ENCODE measurements around the gene TGM2.

GRCh38 chr20:38208523-38208922, 43.5 kb upstream of the TGM2 start:
- no peak for TF ChIP-seq CTCF (IDR thresholded peaks at IDR 0.05; ENCODE audit: poor library complexity, severe bottlenecking)
- TF ChIP-seq REST (IDR thresholded peaks at IDR 0.05; ENCODE audit: borderline replicate concordance) = no peak
- TF ChIP-seq TAF1 (IDR thresholded peaks at IDR 0.05; ENCODE audit: low read depth) = no peak
- TF ChIP-seq EZH2 (IDR thresholded peaks at IDR 0.05; ENCODE audit: borderline replicate concordance, insufficient read depth, low read length, poor library complexity, severe bottlenecking) = no peak
- no peak for TF ChIP-seq POLR2AphosphoS5 (IDR thresholded peaks at IDR 0.05)
- TF ChIP-seq EP300 (conservative IDR thresholded peaks at IDR 0.05; ENCODE audit: poor library complexity, severe bottlenecking) = no peak

Measured in neural cell (in vitro differentiated cells).